Measurements from ENCODE around the gene PLPPR5.

Gene PLPPR5

GRCh38 chr1:98849969-98850636 is 154.6 kb downstream of the PLPPR5 start:
- H3K4me3 Mint-ChIP-seq: no peak overlapping the region
- no peak for TF ChIP-seq CTCF (IDR thresholded peaks at IDR 0.05; ENCODE audit: unreplicated experiment in 3 of 3)
- no peaks in the 10 kb centered on the region for H3K27me3 Mint-ChIP-seq (ENCODE audit: low read depth)
- no peaks in the 10 kb centered on the region for H3K4me1 Mint-ChIP-seq
- H3K27ac Mint-ChIP-seq: no peak overlapping the region
- no peaks in the 10 kb centered on the region for H3K36me3 Mint-ChIP-seq (ENCODE audit: low read depth)
- no peaks in the 10 kb centered on the region for H3K9me3 Mint-ChIP-seq

GRCh38 chr1:98842241-98842640 is 162.4 kb downstream of the PLPPR5 start:
- Mint-ChIP-seq H3K27me3 (ENCODE audit: low read depth) (no peaks in the 10 kb centered on the region), H3K9me3 (no peaks in the 10 kb centered on the region), H3K36me3 (ENCODE audit: low read depth) (no peaks in the 10 kb centered on the region), H3K4me3 (no peak overlapping the region), H3K4me1 (no peaks in the 10 kb centered on the region), H3K27ac (no peak overlapping the region)
- no peak for TF ChIP-seq CTCF (IDR thresholded peaks at IDR 0.05; ENCODE audit: unreplicated experiment in 3 of 3)

All from nephron (organoid).